ENCODE measurements around the gene GNB1L.

Gene GNB1L

DNA sequence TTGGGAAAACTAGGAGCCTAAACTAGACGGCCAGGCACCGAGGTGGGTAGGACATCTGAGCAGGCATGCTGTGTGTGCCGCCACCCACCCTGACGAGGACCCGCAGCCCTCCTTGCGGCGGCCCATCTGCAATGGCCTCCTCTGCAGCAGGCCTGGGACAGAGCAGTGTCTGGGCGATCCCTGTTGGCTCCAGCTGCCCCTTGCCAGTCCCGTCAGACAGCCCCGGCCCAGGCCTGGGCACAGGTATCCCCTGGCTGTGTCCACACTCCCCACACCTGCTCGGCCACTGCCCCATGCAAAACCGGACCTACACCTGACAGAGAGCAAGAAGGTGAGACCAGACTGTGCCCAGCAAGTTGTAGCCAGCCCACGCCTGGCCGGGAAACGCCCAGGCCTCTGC is 38.7 kb upstream of the GNB1L start:
- H3K9me3 Mint-ChIP-seq: no peaks in the 10 kb centered on the region
- peaks cover 12% of the 10 kb centered on the region for H3K36me3 Mint-ChIP-seq (ENCODE audit: low read depth)
- H3K27me3 Mint-ChIP-seq: no peaks in the 10 kb centered on the region
- peak overlapping the region; percentile 95 for H3K27ac Mint-ChIP-seq
- DNase-seq: no peak
- no peak overlapping the region for H3K4me3 Mint-ChIP-seq
- H3K4me1 Mint-ChIP-seq (ENCODE audit: low read depth): peaks cover 75% of the 10 kb centered on the region

DNA sequence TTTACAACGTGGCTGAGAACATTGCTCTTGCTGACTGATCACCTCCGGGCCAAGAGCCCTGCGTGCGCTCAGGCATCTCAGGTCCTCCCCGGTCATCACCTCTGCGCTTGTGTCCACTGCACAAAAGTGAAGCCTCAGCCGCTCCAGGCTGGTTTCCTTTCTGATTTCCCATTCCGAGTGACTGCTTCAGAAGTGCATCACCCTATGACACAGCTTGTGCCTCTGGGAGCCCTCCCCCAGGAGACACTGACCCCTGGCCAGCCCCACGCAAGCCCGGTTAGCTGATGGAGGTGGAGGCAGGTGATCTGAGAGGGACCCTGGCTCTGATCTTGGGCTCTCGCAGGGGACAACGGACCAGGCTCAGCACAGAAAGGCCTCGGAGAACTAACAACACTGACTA is 38.3 kb upstream of the GNB1L start:
- Mint-ChIP-seq H3K36me3 (ENCODE audit: low read depth) (peaks cover 12% of the 10 kb centered on the region), H3K27me3 (no peaks in the 10 kb centered on the region), H3K27ac (peak overlapping the region; percentile 95), H3K4me3 (no peak overlapping the region), H3K4me1 (ENCODE audit: low read depth) (peaks cover 79% of the 10 kb centered on the region), H3K9me3 (no peaks in the 10 kb centered on the region)
- no peak for DNase-seq

DNA sequence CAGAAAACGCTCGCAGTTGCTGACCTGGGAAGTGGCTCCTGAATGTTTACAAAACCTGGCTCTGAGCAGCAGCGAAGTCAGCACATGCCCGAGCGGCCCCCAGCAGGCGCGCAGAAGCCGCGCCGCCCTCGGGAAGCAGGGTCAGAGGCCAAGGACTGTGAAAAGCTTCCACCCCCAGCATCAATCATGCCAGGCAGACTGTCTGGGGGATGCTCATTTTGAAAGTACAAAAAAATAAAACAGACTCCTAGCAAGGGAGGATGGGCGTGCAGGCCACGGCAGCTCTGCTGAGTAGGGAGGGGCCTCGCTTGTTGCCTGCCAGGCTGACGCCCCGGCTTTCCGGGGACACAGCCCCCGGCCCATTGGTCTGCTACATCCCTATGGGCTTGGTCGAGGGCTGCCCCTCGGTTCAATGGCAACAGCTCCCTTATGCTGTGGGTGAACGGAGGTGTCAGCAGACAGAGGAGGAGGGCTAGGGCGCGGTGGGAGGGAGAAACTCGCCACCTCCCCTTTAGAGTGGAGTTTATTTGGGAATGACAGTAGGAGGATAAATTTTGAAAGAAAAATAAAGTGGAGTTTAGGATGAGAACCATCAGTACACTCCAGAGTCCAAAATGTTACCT is 37.7 kb upstream of the GNB1L start:
- DNase-seq: peak; percentile 76
- Mint-ChIP-seq H3K27ac (peak overlapping the region; percentile 95), H3K27me3 (no peaks in the 10 kb centered on the region), H3K9me3 (no peaks in the 10 kb centered on the region), H3K36me3 (ENCODE audit: low read depth) (peaks cover 11% of the 10 kb centered on the region), H3K4me3 (peak overlapping the region; percentile 74), H3K4me1 (ENCODE audit: low read depth) (peaks cover 84% of the 10 kb centered on the region)

DNA sequence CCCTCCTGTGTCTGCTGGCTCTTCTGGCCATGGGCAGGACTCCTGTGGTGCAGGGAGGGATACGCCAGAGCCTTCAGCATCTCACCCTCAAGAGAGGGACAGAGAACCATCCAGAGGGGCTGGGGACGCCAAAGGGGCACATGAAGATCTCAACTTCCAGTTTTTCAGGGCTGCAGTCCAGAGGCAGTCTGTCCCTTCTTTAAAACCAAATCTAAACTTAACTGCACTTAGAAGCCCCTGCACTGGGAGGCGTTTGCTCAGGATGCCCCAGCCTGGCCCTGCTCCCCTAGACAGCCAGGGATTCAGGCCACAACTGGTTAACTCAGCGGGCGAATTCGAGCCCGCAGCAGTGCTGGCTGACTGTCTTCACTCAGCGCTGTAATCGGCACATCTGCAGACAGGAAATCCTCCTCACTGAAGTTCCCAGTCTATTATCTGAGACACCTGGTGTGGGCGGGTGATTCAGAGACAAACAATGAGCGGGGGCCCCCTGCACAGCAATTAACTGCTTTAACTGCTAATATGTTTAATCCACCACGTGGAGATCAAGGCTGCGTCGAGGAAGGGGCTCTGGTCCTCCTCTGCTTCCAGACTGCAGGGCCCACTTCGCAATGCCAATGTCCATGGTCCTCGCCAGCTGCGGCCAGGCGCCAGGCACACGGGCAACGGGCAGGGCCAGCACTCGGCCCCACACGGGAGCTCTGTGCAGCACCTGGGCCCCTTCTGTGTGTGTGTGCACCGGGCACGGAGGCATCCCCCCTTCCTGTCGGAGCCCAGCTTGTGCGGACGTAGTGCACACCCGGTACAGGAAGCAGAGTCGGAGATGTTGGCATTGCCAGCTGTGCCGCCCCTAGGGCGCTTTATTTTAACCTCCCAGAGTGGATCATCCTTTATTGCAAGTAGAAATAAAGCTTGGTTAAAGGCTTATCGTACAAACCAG is 36.9 kb upstream of the GNB1L start:
- no peaks in the 10 kb centered on the region for H3K27me3 Mint-ChIP-seq
- peaks cover 84% of the 10 kb centered on the region for H3K4me1 Mint-ChIP-seq (ENCODE audit: low read depth)

DNA sequence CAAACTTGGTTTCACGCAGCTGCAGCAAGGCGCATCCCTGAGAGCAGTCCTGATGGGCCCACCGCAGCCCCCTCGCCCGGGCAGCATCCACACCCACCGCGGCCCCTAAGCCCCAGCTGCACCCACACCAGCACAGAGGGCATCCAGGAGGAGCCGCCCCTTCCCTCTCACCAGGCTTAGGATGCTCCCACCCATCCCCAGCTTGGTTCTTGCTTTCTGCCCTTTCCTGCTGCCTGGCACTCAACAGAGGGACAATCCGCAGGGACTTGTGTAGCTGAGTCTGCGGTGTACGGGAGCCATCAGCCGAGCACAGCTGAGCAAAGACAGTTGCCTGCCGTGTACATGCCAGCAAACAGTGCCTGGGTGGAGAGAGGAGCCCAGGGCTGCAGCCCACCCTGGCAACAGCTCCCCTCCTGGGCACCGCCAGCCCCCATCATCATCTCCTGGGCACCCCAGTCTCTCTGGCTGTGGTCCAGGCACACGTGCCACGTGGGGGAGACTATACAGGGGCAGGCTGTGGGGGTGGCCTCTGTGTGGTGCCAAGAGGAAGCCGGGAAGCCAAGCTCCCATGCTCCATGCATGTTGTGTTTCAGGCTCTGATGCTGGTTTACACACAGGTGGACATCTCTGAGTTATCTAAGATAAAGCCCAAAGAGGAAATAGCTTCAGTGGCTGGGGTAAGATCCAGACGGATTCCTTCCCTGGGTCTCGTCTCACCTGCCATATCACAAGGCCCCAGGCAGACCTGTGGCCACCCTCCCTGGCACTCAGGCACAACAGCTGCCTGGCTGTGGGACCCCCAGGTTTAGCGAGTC is 36.0 kb upstream of the GNB1L start:
- peak; percentile 50 for DNase-seq
- Mint-ChIP-seq H3K36me3 (ENCODE audit: low read depth) (peaks cover 13% of the 10 kb centered on the region), H3K4me1 (ENCODE audit: low read depth) (peaks cover 84% of the 10 kb centered on the region), H3K9me3 (no peaks in the 10 kb centered on the region), H3K27me3 (no peaks in the 10 kb centered on the region), H3K4me3 (peak overlapping the region; percentile 74), H3K27ac (peak overlapping the region; percentile 95)

More for the DNA sequence above, 36.9 kb upstream of the GNB1L start:
- Mint-ChIP-seq H3K4me3 (peak overlapping the region; percentile 74), H3K9me3 (no peaks in the 10 kb centered on the region), H3K36me3 (ENCODE audit: low read depth) (peaks cover 14% of the 10 kb centered on the region), H3K27ac (peak overlapping the region; percentile 95)
- DNase-seq: peak; percentile 82

DNA sequence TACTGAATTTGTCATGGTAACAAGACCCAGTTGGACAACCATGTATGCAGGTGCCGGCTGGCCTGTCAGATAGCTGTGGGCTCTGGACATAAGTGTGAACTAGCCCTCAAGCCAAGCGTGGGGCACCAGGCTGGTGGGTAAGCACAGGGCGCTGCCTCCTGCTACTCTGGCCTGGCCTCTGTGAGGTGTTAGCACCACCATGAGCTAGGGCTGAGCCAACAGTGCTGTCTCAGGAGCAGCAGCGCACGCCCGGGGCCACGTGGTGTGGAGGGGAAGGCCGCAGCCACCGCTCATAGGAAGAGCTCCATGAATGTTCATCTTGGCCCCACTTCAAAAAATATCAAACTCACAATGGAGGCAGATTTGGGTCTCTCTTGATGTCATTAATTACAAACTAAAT is 35.3 kb upstream of the GNB1L start:
- H3K4me3 Mint-ChIP-seq: peak overlapping the region; percentile 46
- DNase-seq: peak; percentile 65
- H3K4me1 Mint-ChIP-seq (ENCODE audit: low read depth): peaks cover 82% of the 10 kb centered on the region
- peak overlapping the region; percentile 80 for H3K27ac Mint-ChIP-seq
- H3K9me3 Mint-ChIP-seq: no peaks in the 10 kb centered on the region
- peaks cover 8% of the 10 kb centered on the region for H3K36me3 Mint-ChIP-seq (ENCODE audit: low read depth)
- no peaks in the 10 kb centered on the region for H3K27me3 Mint-ChIP-seq

DNA sequence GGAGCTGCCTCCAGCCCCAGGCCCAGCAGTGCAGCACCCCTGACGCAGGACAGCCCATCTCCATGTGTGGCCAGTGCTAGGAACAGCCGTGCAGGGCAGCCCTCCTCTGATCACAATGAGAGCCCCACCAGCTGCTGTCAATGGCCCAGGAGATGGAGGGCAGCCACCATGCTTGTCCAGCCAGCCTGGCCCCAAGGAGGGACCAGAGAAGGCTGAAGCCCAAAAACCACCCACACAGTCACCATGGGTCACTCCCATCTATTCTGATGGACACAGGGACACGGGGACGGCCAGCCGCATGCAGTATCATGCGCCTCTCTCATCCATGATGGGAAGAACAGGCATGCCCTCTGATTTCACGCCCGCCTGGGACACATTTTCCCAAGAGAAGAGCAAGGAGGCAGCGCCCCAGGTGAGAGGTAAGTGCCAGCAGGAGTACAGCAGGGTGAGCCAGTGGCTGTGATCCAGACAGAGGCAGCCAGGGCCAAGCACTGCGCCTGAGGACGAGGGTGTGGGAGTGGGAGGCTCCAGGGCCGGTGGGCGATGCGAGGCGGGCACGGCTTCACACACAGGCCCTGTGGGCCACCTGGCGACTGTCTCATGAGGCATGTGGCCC is 33.6 kb upstream of the GNB1L start:
- no peak overlapping the region for H3K4me3 Mint-ChIP-seq
- peaks cover 6% of the 10 kb centered on the region for H3K36me3 Mint-ChIP-seq (ENCODE audit: low read depth)
- H3K9me3 Mint-ChIP-seq: no peaks in the 10 kb centered on the region
- peaks cover 70% of the 10 kb centered on the region for H3K4me1 Mint-ChIP-seq (ENCODE audit: low read depth)
- no peak for DNase-seq
- no peak overlapping the region for H3K27ac Mint-ChIP-seq
- H3K27me3 Mint-ChIP-seq: no peaks in the 10 kb centered on the region

DNA sequence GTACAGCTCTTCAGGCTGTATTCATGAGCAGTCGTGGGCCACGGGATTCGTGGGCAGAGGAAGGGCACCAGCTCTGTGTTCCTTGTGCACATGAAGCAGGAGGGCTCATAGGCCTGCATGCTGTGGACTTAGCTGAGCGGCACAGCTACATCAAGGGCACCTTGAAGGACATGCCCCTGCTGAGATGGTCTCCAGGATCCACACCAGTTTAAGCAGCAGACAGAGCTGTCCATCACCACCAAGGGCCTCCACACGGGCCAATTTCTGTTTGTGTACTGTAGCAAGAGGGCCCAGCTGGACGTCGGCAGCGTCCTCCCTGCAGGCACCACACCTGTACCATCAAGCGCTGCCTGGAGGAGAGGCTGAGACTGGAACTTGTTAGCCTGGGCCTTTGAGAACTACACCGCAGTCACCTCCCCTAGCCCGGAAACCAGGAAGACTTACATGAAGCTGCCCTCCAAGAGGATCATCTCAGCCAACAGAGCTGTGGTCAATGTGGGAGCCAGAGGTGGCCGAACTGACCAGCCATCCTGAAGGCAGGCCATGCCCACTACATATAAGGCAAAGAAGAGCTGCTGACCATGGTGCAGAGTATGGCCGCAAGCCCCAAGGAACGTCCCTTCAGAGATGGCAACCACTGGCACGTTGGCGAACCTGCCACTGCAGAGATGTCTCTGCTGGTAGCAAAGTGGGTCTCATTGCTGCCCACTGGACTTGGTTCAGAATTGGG is 32.7 kb upstream of the GNB1L start:
- H3K27ac Mint-ChIP-seq: peak overlapping the region; percentile 82
- no peaks in the 10 kb centered on the region for H3K27me3 Mint-ChIP-seq
- H3K4me1 Mint-ChIP-seq (ENCODE audit: low read depth): peaks cover 62% of the 10 kb centered on the region
- H3K9me3 Mint-ChIP-seq: no peaks in the 10 kb centered on the region
- H3K4me3 Mint-ChIP-seq: no peak overlapping the region
- DNase-seq: peak; percentile 51
- H3K36me3 Mint-ChIP-seq (ENCODE audit: low read depth): peaks cover 5% of the 10 kb centered on the region

DNA sequence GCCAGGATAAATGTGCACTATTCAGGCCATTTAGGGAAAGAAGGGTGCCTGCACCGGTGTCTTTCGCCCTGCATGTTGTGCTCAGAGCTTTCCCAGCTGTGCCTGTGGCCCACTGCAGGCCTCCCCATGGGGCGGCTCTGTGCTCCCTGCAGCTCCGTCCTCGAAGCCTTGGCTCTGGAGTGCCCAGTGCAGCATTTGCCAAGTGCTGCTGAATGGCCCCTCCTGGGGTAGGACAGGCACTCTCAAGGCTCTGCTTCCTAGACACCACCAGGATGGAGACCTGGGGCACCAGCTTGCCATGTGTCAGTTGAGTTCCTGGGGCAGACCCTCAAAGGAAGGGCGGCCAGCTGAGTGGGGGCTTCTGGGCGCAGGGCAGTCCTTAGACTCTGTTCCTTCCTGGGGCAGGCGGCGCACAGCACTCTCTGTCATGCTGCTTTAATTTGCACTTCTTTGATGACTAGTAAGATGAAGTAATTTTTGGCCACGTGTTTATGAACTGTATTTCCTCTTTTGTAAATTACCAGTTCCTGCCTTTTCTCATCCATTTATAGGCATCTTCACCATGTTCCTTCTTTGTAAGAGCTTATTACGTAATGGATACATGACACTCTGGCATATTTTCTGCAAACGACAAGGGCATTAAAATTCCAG is 32.1 kb upstream of the GNB1L start:
- Mint-ChIP-seq H3K9me3 (no peaks in the 10 kb centered on the region), H3K4me3 (no peak overlapping the region), H3K27me3 (no peaks in the 10 kb centered on the region), H3K27ac (peak overlapping the region; percentile 82), H3K36me3 (ENCODE audit: low read depth) (peaks cover 4% of the 10 kb centered on the region), H3K4me1 (ENCODE audit: low read depth) (peaks cover 55% of the 10 kb centered on the region)
- peak; percentile 65 for DNase-seq

DNA sequence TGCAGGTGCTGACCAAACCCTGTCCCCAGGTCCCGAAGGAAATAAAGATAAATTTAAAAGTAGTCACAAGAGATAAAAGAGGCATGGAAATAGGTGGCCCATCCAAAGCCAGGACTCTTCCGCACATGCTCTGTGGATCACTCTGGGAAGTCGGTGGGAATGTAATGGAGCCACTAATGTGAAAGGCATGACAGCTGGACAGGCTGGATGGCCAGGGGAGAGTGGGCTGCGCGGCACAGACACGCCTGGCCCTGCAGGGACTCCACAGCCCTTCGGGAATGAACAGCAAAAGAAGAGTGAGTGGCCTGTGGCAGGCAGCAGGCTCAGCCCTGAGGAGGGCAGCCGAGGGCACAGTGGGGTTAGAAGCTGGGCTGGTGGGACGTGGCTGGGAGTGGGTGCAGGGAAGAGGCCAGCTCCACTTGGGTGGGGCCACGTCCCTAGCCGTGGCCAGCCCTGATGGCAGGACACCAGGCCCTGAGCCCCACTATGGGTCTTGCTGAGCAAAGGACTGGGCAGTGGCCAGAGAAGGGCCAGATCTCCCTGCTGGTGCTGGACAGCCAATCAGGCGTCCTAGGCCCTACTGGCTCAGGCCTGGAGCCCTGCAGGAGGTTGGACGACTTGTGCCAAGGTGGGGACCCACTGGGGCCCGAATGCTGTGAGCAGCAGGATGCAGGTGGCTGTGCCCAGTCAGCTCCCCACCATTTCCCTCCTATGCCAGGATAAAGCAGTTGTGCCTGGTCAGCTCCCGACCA is 31.3 kb upstream of the GNB1L start:
- peaks cover 4% of the 10 kb centered on the region for H3K36me3 Mint-ChIP-seq (ENCODE audit: low read depth)
- peaks cover 48% of the 10 kb centered on the region for H3K4me1 Mint-ChIP-seq (ENCODE audit: low read depth)
- peak overlapping the region; percentile 36 for H3K4me3 Mint-ChIP-seq
- H3K27ac Mint-ChIP-seq: peak overlapping the region; percentile 82
- no peak for DNase-seq
- H3K27me3 Mint-ChIP-seq: no peaks in the 10 kb centered on the region
- no peaks in the 10 kb centered on the region for H3K9me3 Mint-ChIP-seq

DNA sequence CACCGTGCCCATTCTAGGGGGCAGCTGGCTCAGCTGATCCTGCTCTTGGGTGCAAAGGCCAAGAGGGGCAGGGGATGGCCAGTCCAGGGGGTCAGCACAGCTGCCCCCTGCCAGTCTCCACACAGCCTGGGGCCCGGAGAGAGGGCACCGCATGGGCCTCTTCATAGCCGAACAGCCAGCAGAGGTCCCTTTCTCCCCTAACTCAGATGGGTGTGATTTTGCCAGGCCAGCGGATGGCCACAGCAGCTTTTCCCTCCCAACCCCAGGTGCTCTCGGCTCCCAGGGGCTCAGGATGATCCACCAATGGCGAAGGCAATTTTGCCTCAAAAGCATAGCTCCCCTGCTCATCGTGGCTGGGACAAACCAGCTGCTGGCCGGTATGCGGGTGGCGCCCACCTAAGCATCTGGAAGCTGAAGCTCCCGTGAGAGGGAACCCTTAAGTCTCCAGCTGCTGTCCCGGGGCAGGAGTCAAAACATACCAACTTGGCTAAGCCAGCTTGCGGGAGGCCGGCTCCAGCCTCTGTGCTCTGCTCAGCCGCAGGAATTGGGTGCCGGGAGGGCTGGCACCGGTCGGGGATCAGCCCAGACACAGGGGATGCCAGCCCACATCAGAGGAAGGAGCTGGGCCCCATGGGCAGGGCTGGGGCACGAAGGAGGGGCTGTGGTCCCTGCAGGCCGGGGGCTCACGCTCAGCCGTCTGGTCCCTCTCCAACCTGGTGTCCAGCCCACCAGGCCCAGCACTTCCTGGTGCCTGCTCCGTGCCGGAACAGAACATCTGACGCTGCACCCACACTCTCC is 30.5 kb upstream of the GNB1L start:
- peak overlapping the region; percentile 36 for H3K4me3 Mint-ChIP-seq
- peaks cover 4% of the 10 kb centered on the region for H3K36me3 Mint-ChIP-seq (ENCODE audit: low read depth)

More for the DNA sequence above, 30.5 kb upstream of the GNB1L start:
- no peak for DNase-seq
- peaks cover 39% of the 10 kb centered on the region for H3K4me1 Mint-ChIP-seq (ENCODE audit: low read depth)
- H3K27me3 Mint-ChIP-seq: no peaks in the 10 kb centered on the region
- peak overlapping the region; percentile 72 for H3K27ac Mint-ChIP-seq
- no peaks in the 10 kb centered on the region for H3K9me3 Mint-ChIP-seq

Data from activated T-cell treated with anti-CD3 and anti-CD28 coated beads, Interleukin-2, amount 50 U/mL, for 24 hours (primary cell).